ENCODE results near the gene KAT6B. TPM values are rescaled to one million over a fixed set of nuclear protein-coding genes. Genes with fewer than 3 reads are reported as not detected.

The KAT6B gene
- total and polyA plus RNA-seq, 2 donors (not counting 1 experiment from before 2014, with no cell fraction given), result 3.9 to 37.8 TPM

DNA sequence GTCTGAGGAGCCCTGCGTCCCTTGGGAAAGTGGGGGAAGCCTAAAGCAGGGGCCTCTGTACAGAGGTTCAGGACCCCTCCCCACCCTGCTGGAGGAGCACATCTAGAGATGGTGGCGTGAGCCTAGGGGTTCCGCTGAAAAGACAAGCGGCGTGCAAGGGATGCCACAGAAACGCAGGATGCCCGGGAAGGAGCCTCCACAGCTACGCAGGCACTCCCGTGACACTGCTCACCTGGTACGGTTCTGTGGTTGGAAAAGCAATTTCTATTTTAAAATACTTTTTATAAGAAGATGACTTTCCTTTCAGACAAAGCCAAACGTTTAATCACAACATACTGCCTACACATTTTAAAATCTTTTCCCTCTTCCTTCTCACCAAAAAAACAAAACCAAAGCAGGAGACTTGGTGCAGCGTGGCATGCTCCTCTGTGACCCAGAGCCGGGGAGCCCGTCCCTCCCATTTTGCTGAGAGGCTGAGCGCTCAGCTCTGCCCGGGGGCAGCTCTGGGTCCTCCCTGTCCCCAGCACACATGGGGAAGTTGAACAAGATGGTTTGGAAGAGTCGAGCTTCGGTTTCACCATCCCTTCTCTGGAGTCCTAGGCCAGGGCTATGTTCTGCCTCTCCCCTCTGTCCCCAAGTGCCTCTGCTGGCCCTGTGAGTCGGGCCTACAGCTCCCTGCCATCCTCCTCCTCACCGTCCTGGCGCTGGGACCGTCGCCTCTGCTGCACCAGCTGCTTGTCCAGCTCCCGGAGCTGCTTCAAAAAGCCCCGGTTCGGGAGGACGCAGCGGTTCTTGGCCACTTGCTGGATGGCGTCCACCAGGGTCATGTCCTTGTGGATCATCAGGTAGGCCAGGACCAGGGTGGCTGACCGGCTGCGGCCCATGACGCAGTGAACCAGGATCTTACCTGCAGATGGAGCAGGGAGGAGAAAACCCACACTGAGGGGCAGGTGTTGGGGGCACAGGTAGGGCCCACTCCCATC lies 211.1 kb downstream of the KAT6B start:
- DNase-seq (ENCODE audit: low read depth in 2 of 2), result no peak
- Histone ChIP-seq H3K9ac (ENCODE audit: insufficient read depth, low read length) (no peak overlapping the region), H3K79me2 (ENCODE audit: control insufficient read depth, insufficient read depth, low read length) (no peaks in the 10 kb centered on the region), H3K4me2 (ENCODE audit: extremely low read depth, insufficient read depth, low read length) (no peak overlapping the region), H3K27me3 (ENCODE audit: control insufficient read depth, insufficient read depth, low read length) (no peaks in the 10 kb centered on the region), H3K4me1 (ENCODE audit: control insufficient read depth, extremely low read depth, insufficient read depth, low read length) (no peaks in the 10 kb centered on the region), H3K9me3 (ENCODE audit: control insufficient read depth, insufficient read depth, low read depth, low read length) (no peaks in the 10 kb centered on the region), H2AFZ (ENCODE audit: low read length) (no peak overlapping the region), H3K27ac (ENCODE audit: insufficient read depth, low read length) (no peak overlapping the region), H4K20me1 (ENCODE audit: control insufficient read depth, extremely low read depth, insufficient read depth, low read length) (no peaks in the 10 kb centered on the region), H3K4me3 (replicated peaks in 1 of 4; ENCODE audit: control extremely low read depth in 1 of 4, insufficient read depth in 1 of 4, low read depth in 3 of 4, low read length in 4 of 4) (no peak overlapping the region), H3K36me3 (ENCODE audit: control insufficient read depth, insufficient read depth, low read length) (no peaks in the 10 kb centered on the region)
- TF ChIP-seq EZH2 (IDR thresholded peaks at IDR 0.05; ENCODE audit: low read length, missing control alignments), result no peak
- TF ChIP-seq, protein P1, sequence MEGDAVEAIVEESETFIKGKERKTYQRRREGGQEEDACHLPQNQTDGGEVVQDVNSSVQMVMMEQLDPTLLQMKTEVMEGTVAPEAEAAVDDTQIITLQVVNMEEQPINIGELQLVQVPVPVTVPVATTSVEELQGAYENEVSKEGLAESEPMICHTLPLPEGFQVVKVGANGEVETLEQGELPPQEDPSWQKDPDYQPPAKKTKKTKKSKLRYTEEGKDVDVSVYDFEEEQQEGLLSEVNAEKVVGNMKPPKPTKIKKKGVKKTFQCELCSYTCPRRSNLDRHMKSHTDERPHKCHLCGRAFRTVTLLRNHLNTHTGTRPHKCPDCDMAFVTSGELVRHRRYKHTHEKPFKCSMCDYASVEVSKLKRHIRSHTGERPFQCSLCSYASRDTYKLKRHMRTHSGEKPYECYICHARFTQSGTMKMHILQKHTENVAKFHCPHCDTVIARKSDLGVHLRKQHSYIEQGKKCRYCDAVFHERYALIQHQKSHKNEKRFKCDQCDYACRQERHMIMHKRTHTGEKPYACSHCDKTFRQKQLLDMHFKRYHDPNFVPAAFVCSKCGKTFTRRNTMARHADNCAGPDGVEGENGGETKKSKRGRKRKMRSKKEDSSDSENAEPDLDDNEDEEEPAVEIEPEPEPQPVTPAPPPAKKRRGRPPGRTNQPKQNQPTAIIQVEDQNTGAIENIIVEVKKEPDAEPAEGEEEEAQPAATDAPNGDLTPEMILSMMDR (conservative IDR thresholded peaks at IDR 0.05 in 1 of 2, IDR thresholded peaks at IDR 0.05 in 1 of 2; ENCODE audit: low read depth in 1 of 2, low read length in 2 of 2), result no peak

DNA sequence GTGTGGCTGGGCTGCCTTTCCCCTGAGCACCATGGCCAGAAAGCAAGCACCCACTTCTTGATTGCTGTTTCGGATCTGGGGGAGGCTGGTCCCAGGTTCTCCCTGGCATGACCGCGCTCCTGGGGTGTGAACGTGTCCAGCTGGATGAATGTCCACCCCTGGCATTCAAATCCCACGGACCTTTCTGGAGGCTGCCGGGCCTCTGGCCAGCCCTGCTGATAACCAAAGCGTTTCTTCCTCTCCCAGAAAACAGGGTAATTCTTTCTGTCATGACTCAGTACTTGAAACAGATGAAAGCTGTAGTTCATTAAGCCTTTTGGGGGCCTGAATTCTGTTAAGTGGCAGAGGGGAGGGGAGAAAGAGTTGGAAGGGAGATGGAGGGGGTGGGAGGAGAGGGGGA lies 211.9 kb downstream of the KAT6B start:
- no peaks in the 10 kb centered on the region for H3K9me3 ChIP-seq (ENCODE audit: control insufficient read depth, insufficient read depth, low read depth, low read length)
- H4K20me1 ChIP-seq (ENCODE audit: control insufficient read depth, extremely low read depth, insufficient read depth, low read length), result no peaks in the 10 kb centered on the region
- no peaks in the 10 kb centered on the region for H3K4me1 ChIP-seq (ENCODE audit: control insufficient read depth, extremely low read depth, insufficient read depth, low read length)
- no peak overlapping the region for H3K27ac ChIP-seq (ENCODE audit: insufficient read depth, low read length)
- no peak overlapping the region for H3K9ac ChIP-seq (ENCODE audit: insufficient read depth, low read length)
- H3K79me2 ChIP-seq (ENCODE audit: control insufficient read depth, insufficient read depth, low read length), result no peaks in the 10 kb centered on the region
- H2AFZ ChIP-seq (ENCODE audit: low read length), result no peak overlapping the region
- no peaks in the 10 kb centered on the region for H3K27me3 ChIP-seq (ENCODE audit: control insufficient read depth, insufficient read depth, low read length)
- no peaks in the 10 kb centered on the region for H3K36me3 ChIP-seq (ENCODE audit: control insufficient read depth, insufficient read depth, low read length)
- no peak for TF ChIP-seq EZH2 (IDR thresholded peaks at IDR 0.05; ENCODE audit: low read length, missing control alignments)
- peak overlapping the region; percentile 29 for H3K4me2 ChIP-seq (ENCODE audit: extremely low read depth, insufficient read depth, low read length)
- H3K4me3 ChIP-seq (replicated peaks in 1 of 4; ENCODE audit: control extremely low read depth in 1 of 4, insufficient read depth in 1 of 4, low read depth in 3 of 4, low read length in 4 of 4), result no peak overlapping the region
- peak; percentile 56 to 83 for DNase-seq (ENCODE audit: low read depth in 2 of 2)

DNA sequence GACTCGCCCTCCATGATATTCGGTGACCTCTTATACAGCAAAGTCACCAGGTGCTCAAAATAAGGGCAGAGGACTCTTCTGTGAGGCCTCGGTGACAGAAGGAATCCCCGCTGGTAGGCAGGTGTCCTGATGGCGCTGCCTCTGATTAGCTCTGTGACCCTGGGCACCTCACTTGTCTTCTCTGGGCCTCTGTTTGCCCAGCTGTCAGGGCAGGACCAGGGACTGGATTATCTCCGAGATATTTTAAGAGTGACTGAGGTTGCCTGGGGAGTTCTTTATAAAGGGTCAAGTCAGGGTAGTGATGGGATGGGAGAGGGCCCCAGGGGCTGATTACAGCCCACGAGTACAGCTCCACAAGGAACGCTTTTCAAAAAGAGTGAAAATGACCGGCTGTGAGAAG lies 214.2 kb downstream of the KAT6B start:
- TF ChIP-seq, protein P1 (conservative IDR thresholded peaks at IDR 0.05 in 1 of 2, IDR thresholded peaks at IDR 0.05 in 1 of 2; ENCODE audit: low read depth in 1 of 2, low read length in 2 of 2), result no peak
- no peak for TF ChIP-seq EZH2 (IDR thresholded peaks at IDR 0.05; ENCODE audit: low read length, missing control alignments)
- Histone ChIP-seq H2AFZ (ENCODE audit: low read length) (no peak overlapping the region), H3K4me3 (replicated peaks in 1 of 4; ENCODE audit: control extremely low read depth in 1 of 4, insufficient read depth in 1 of 4, low read depth in 3 of 4, low read length in 4 of 4) (no peak overlapping the region), H3K79me2 (ENCODE audit: control insufficient read depth, insufficient read depth, low read length) (no peaks in the 10 kb centered on the region), H3K4me1 (ENCODE audit: control insufficient read depth, extremely low read depth, insufficient read depth, low read length) (no peaks in the 10 kb centered on the region), H3K36me3 (ENCODE audit: control insufficient read depth, insufficient read depth, low read length) (no peaks in the 10 kb centered on the region), H4K20me1 (ENCODE audit: control insufficient read depth, extremely low read depth, insufficient read depth, low read length) (no peaks in the 10 kb centered on the region), H3K27me3 (ENCODE audit: control insufficient read depth, insufficient read depth, low read length) (no peaks in the 10 kb centered on the region), H3K27ac (ENCODE audit: insufficient read depth, low read length) (no peak overlapping the region), H3K9ac (ENCODE audit: insufficient read depth, low read length) (no peak overlapping the region), H3K9me3 (ENCODE audit: control insufficient read depth, insufficient read depth, low read depth, low read length) (no peaks in the 10 kb centered on the region), H3K4me2 (ENCODE audit: extremely low read depth, insufficient read depth, low read length) (no peak overlapping the region)
- DNase-seq (ENCODE audit: low read depth in 2 of 2), result no peak

Data from fibroblast of lung (primary cell).